NCI-H2227 (cell line): Measurements from ENCODE around the gene COL5A1.

ENCODE experiments used
- DNase-seq: peaks from one replicate; lab custom pipeline; 2025; ENCODE audit not compliant: unreplicated experiment; lab: John Stamatoyannopoulos, UW

Gene COL5A1

DNA sequence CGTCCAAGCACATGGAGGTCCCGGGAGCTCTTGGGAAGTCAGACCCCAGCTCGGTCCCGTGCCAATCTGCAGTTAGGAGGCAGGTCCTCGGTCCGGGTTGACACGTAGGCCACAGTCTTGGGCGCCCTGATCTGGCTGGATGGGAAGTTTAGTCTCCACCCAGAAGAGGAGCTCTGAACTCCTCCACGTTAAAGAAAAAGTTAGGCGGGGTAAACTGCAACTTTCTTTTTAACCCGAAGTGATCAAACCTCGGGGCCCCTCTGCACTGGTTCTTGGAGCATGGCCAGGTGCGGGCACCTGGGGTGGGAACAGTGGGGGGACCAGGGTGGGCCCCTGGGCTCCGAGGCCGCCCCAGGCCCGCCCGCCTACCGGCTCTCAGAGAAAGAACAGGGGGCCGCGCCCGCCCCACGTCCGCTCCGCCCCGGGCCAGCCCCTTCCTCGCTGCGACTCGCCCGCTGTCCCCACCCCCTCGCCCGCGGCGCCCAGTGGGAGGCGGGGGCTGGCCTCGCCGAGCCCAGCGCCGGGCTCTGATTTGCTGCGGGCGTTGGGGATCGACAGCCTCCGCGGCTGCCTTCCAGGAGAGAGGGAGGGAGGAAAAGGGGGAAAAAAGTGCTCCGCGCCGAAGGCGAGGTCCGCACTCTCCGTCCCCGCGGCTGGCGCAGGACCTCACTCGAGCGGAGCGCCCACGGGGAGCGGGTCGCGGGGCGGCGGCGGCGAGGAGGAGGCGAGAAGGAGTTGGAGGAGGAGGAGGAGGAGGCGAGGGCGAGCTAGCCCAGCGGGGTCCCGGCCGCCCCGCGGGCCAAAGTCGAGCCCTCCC, at the start of gene COL5A1:
Gene COL5A1 (plus strand): TSS at position 631 of the 817 bp plus-strand sequence. CDS start 385 bp downstream, outside the sequence.
- DNase-seq = peak; percentile 88

DNA sequence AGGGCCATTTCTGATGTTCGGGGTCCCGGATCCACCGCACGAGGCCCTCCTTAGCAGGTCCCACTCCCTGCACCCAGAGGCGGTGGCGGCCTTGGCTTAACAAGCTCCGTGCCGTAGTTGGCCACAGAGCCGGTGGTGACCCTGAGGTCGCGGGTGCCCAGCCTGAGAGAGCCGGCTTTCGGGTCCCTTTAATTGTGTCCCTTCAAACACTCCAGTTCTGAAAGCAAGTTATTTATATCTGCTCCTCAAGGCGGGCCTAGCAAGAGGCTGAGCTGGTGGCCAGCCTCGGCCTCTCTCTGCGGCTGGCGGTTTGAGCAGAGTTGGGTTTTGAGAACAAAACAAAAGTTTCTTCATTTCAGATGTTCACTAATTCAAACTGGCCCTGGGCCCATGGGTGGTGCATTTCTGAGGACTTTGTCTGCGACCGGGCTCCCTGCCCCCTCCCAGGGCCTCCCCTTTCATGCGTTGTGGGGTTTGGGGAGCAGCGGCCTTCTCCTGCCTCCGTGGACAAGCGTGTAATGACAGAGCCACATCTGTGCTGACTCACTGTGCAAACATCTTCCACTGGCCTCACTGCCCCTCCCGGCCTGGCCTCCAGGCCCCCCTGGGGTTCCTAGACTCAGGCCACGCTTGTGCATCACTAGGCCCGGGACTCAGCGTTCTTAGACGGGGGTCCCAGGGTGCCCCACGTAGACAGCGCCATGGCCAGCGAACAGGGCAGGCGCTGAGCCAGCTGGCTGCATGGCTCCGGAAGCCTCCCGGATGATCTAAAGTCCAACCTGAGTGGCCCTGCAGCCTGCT, 49.4 kb upstream of the COL5A1 start:
- no peak for DNase-seq

DNA sequence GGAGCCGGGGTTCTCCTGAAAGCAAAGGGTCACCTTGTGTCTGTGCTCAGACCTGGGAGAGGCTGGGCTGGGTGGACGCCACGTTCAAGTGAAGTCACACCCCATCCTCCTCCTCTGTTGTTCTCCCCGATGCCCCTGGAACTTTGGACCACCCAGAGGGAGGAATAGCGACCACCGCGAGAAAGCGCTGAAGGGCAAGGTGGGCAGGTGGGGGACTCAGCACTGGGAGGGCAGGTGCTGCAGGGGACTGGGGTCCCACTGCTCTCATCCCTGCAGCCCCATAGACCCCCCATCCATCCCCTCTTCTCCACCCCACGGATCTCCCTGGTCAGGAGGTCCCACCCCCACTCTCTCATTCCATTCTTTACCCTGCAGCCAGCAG, 48.8 kb upstream of the COL5A1 start:
- DNase-seq = no peak

DNA sequence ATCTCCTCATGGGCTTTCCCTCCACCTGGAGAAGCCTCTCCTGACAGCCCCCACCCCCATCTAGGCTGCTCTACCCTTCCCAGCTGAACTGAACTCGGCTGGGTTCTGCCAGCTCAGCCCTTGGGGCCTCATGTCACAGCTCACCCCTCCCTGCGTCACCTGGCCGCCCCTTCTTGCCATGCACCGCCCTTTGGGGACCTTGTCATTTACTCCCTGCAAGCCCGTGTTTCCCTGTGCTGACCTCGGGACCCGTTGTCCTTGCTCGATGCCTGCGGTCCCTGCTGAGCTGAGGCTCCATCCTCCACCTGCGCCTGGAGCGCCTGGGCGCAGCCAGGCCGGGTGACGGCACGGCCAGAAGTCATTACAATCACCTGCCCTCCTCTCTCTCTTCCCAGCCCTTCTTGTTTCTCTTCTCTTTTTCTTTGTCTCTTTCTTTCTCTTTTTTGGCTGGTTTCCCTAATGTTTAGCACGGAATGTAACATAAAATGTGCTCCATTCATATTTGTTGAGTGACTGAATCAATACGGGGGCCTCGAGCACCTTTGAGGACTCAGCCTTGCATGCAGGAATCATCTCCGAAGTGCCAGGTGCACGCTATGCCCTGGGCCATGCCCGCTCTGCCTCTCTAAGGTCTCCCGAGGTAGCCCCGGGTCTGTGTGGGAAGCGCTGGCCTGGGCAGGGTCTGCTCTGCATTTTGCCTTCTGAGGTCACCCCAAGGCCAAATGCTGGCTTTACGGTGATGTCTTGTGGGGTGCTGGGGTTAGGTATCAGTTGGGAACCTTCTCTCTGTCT, 48.1 kb upstream of the COL5A1 start:
- no peak for DNase-seq

DNA sequence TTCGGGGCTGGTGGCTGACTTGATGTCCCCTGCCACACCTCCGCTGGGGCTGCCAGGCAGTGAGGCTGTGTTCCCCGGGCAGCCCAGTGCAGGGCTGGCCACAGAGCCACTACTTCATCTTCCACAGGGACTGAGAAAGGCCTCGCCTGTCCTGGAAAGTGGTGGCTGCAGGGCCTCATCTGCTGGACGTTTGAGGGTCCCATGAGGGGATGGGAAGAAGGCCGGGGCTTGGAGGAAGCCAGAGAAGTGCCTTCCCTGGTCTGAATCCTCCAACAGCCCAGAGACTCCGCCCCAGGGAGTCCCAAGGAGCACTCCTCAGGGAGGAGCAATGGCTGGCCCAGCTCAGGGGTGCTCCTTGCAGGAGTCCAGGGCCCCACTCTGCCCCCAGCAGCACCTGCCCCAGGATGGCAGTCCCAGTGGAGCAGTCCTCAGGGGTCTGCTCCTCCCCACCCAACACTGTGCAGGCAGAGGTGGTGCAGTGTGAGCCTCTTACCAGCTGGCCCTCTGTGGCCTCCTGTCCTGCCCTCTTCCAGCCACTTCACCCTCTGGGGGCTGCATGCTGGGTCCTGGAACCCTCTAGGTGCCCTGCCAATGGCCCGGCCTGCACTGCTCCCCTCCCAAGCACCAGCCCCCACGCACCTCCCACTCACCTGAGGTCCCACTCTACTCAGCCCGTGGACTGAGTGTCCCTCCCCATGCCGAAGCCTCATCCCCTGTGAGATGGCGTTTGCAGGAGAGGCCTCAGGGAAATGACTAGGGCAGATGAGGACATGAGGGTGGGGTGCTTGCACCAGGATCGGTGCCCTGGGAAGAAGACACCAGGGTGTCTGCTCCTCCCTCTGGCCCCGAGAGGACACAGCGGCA, 47.3 kb upstream of the COL5A1 start:
- no peak for DNase-seq

DNA sequence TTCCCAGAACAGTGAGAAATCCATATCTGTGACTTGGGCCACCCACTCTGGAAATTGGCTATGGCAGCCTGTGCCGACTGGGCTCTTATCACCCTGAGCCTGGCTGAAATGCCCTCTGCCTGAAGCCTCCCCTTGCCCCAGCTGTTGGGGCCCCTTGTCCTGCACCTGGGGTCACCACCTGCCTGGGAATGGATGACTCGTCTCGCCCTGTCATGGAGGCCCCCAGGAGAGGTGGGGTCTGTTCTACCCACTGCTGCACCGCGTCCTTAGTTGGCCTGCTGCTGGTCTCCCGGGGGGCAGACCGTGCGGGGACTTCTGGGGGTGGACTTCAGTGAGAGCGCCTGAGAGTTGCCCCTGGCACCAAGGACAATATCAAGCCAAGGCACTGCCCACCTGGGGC, 46.6 kb upstream of the COL5A1 start:
- DNase-seq = no peak

DNA sequence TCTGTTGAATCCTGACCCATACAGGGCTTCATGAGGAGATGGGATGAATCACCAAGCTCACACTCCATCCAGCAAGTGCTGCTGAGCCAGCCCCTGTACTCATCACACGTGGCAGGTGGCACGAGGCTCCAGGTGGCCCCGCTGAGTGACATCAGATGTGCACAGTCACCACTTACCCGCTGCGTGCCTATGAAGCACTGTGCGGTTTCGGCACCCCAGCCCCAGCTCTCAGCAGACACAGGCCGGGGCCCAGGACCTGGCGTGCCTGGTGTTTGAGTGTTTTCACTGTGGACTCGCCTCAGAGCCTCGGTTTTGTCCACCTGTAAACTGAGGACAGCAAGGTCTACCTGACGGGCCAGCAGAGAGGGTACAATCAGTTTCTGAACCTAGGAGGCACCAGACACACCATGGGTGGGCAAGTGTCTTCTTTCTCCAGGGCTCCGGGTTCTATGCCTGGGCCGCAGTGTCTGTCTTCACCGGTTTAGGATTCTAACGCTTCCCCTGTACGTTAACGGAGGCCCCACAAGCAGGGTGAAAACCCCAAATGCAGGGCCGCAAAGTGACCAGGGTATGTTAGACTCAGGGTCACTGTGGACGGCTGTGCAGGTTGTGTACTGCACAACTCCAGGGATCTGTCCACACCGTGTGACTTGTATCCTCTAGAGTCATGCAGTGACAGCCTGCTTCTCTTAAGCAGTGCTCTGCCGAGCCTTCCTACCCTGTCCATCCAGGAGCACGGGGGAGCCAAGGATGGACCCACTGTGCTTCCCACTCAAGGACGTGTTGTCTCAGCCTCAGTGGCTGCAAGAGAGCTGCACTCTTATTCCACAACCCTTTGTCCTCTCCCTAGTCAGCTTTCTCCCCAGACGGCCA, 44.3 kb upstream of the COL5A1 start:
- no peak for DNase-seq

DNA sequence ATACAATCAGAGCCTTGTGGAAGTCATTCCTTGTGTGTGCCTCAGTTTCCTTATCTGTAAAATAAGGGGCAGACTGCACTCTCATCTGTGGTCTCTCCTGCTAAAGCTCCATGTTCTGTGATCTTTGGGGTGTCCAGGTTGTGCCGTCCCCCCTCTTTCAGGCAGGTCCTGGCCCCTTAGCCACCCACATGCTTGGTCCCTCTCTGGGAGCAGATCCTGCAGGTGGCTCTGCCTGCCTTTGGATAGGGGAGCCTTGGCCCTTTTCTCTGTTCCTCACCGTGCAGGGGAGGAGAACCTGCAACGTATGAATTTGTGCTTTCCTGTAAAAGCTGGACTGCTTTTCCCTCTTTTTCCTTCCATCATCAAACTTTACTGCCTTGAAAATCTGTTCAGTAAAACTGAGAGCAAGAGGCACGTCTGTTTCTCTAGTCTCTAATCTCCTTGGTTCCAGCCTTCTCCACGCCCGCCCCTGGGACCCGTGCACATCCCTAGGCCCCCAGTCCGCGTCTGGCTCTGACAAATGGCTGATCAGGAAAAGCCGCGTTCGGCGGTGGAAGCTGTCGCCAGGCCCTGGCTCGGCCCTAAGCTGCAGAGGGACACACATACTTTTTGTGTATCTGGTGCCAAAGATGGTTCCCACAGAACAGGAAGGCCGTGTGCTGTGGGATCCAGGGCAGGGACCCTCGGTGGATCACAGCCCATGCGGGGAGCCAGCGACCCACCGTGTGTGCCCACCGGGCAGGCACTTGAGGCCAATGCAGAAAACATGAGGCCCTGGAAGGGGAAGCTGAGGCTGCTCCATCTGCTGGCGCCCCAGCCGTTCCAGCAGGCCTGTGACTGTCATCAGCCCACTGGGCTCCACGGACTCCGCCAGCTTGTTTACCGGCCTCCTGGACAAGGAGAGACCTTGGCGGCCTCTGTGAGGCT, 43.4 kb upstream of the COL5A1 start:
- no peak for DNase-seq

DNA sequence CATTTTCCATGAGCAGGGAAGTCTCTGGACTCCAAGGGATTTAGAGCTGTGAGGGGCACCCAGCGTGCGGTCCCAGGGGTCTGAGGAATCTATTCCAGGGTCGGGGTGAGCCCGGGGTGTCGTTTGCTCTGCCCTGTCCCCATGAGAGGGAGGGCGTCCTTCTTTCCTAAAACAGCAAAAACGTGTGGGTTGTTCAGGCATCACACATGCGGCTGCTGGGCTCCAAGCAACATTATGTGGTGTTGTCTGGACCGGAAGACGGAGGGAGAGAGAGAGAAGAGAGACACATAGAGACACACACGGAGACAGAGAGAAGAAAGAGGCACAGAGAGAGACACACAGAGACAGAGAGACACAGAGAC, 42.7 kb upstream of the COL5A1 start:
- DNase-seq = no peak

DNA sequence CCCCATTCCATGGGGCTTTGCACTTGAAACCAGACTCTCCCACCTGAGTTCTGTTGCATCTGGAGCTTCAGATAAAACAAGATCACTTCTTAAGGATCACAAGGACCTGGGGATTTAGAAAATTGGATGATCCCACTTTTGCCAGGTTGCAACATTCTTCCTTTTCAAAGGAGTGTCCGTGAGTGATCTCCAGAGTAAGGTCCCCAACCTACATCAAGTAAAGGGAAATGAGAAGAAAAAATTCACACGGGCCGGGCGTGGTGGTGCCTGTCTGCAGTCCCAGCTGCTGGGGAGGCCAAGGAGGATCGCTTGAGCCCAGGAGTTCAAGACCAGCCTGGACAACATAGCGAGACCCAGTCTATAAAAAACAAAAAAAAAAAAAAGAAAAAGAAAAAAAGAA, 41.2 kb upstream of the COL5A1 start:
- DNase-seq = no peak

DNA sequence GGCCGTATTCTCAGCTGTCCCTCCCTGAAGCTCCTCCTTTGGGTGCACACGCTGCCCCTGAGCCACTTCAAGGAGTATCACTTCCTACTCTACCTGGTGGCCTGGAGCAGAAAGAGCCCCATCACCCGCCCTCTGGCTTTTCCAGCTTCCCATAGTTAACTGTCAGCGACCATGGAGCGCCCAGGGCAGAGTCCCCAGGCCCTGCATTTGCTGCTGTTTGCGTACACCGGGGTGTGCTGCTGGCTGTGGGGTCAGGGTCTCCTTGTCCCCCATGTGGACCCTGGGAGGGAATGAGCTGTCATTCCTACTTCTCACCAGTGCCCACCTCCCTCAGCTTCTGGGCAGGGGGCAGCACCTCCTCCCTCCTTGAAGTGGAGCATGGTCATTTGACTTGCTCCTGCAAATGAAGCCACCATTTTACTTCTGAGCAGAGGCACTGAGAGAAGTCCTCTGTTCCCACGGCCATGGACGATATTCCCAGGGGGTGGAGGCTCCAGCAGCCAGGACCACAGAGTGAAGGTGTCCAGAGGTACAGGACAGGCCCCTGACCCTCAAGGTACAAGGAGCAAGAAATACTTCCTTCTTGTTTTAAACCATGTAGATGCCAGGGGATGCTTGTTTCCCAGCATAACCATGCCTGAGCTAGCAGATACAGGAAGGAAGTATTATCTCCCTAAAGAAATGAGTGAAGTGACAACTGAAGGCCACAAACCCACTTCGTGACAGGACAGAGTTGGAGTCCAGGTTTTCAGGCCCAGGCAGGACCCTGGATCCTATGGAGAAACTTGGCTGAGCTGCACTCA, 40.6 kb upstream of the COL5A1 start:
- no peak for DNase-seq

DNA sequence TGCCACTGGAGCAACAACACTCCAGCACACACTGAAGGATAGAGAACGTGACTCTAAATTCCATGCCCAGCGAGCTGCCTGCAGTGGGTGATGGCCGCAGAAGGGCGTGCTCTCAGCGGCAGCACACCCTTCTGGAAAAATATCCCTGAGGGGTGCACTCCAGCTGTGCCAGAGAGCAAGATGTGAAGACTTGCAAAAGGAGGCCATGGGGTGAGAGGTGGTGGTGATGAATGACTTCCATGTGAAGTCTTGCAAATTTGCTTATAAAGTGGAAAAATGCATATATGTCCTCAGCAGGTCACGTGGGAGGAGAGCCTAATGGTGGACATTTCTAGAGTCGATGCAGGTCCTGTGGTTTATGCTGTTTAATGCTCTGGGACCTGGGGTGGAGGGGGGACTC, 39.8 kb upstream of the COL5A1 start:
- no peak for DNase-seq

DNA sequence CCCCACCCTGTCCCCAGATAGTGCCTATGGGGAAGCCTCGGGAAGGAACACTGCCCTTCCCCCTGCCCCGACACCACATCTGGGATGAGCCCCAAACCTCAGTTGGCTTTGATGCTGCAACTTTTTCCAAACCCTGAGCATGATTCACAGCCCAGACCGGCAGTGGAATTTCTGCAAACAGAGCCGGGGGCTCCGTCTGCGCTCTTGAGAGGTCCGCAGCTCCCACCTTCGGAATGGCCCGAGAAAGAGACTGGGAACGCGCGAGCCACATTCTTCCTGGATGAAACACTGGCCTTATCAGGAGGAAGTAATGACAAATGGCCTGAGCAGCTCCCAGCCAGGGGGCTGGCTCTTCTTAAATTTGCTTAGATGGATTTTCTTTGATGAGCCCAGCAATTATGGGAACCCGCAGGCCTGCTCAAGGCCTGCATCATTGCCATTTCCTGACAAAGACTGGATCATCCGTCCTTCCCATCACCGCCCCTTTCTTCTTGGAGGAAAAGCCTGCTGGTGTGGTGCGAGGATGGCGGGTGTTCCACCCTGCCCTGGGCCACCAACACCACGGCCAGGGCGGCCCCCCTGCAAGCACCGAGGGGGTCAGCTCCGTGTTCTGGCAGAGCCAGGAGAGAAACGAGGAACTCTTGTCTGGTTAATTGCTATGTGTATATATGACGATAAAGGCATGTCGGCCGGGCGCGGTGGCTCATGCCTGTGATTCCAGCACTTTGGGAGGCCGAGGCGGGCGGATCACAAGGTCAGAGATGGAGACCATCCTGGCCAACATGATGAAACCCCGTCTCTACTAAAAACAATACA, 38.8 kb upstream of the COL5A1 start:
- DNase-seq = no peak

DNA sequence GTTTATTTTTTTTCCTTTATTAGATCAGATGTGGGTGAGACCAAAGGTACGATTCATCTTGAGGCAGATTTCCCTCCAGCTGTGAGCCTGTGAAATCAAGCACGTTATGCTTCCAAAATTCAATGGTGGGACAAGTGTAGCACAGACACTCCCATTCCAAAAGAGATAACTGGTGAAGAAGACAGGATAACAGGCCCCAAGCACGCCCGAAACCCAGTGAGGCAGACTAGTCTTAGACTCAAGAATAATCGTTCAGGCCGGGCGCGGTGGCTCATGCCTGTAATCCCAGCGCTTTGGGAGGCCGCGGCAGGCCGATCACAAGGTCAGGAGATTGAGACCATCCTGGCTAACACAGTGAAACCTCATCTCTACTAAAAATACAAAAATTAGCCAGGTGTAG, 36.8 kb upstream of the COL5A1 start:
- DNase-seq = no peak

DNA sequence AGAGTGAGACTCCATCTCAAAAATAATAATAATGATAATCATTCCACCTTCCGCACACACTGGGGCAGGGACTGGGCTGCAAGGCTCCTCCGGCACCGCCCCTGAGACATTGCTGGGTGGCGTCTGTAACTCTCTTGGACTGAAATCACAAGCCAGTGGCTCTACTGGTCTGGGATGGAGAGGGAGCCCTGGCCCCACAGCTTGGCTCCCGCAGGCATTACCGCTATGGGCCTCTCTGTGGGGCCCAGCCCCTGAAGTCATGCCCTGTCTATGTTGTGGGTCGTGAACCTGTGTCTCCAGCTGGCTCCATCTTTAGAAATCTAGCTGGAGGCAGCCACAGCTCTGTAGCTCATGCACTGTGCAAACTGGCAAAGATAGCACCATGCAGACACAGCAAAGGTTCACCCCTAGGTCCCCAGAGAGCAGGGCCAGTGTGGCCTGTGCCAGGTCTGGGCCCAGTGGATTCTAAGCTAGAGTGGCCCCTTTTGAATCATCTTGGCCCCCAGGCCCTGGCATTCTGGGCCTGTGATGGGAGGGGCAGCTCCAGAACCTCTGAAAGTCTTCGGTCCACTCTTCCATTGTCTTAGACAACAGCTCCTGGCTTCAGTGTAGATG, 36.1 kb upstream of the COL5A1 start:
- no peak for DNase-seq

DNA sequence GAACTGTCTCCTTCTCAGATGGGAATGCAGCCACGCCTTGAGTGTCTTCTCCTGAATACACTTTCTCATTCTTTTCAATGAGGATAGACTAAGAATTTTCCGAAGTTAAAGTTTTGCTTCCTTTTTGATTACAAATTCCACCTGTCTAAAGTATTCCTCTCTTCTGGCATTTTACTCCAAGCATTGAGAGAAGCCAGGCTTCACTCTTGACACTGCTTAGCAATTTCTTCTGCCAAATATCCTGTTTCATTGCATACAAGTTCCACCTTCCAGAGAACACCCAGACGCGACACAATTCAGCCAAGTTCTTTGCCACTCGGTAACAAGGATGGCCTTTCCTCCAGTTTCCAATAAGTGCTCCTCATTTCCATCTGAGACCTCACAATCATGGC, 35.6 kb upstream of the COL5A1 start:
- DNase-seq = no peak
